HepG2 (cell line): ENCODE data around the gene ABT1. TPM values are rescaled to one million over a fixed set of nuclear protein-coding genes. Genes with fewer than 3 reads are reported as not detected.
A peak's percentile ranks its signal among the peaks of the same experiment; 100 is the strongest.

ENCODE experiments used
- ARHGAP35 ChIP-seq: sonication (generic); formaldehyde crosslinking; IDR thresholded peaks from 2 replicates; pipeline ENCODE4 v1.9.0; 2022; ENCODE audit warnings: mild to moderate bottlenecking, inconsistent platforms, moderate library complexity, missing genetic modification reagents, borderline replicate concordance
- BCLAF1 ChIP-seq: fragments of 450-650 bp; IDR thresholded peaks from 2 replicates; pipeline ENCODE4 v1.6.1; 2017; ENCODE audit warnings: mild to moderate bottlenecking
- CBFB ChIP-seq: sonication (generic); formaldehyde crosslinking; IDR thresholded peaks from 2 replicates; pipeline ENCODE4 v1.4.0; 2020; ENCODE audit warnings: missing genetic modification reagents
- CEBPG ChIP-seq: IDR thresholded peaks from 2 replicates; pipeline ENCODE4 v1.6.1; 2016
- DBP ChIP-seq: sonication (generic); formaldehyde crosslinking; IDR thresholded peaks from 2 replicates; pipeline ENCODE4 v1.4.0; 2020; ENCODE audit warnings: missing genetic modification reagents; ENCODE audit errors: not compliant biosample characterization
- GRHL1 ChIP-seq: sonication (generic); formaldehyde crosslinking; conservative IDR thresholded peaks from 2 replicates; pipeline ENCODE4 v1.8.0; 2022; ENCODE audit warnings: missing genetic modification reagents
- HNF1A ChIP-seq, 2 experiments: sonication (generic) in 1 of 2; formaldehyde crosslinking in 1 of 2; IDR thresholded peaks; 2 replicates each; pipeline versions ENCODE4 v1.4.0 to v1.6.1; 2016 to 2020; ENCODE audit warnings: borderline replicate concordance in 1 of 2, low read depth in 1 of 2, mild to moderate bottlenecking in 1 of 2, missing genetic modification reagents in 1 of 2
- MED1 ChIP-seq: sonication (generic); formaldehyde crosslinking; IDR thresholded peaks from 2 replicates; pipeline ENCODE4 v1.4.0; 2020; ENCODE audit warnings: missing genetic modification reagents
- NBN ChIP-seq: fragments of 450-650 bp; conservative IDR thresholded peaks from 2 replicates; pipeline ENCODE4 v1.6.1; 2017
- NFE2L1 ChIP-seq: sonication (generic); formaldehyde crosslinking; IDR thresholded peaks from 2 replicates; pipeline ENCODE4 v1.4.0; 2020; ENCODE audit warnings: missing genetic modification reagents, mild to moderate bottlenecking, borderline replicate concordance
- PPARG ChIP-seq: conservative IDR thresholded peaks from 2 replicates; pipeline ENCODE4 v1.6.1; 2016; ENCODE audit warnings: missing biosample characterization, missing genetic modification reagents
- SRY ChIP-seq: sonication (generic); formaldehyde crosslinking; IDR thresholded peaks from 2 replicates; pipeline ENCODE4 v1.8.0; 2022; ENCODE audit warnings: mild to moderate bottlenecking, missing genetic modification reagents
- SSRP1 ChIP-seq: IDR thresholded peaks from 2 replicates; pipeline ENCODE4 v1.6.1; 2016; ENCODE audit warnings: control low read depth
- TIGD3 ChIP-seq: sonication (generic); formaldehyde crosslinking; IDR thresholded peaks from 2 replicates; pipeline ENCODE4 v1.5.1; 2020; ENCODE audit warnings: mild to moderate bottlenecking, missing genetic modification reagents, borderline replicate concordance
- ZBTB1 ChIP-seq: sonication (generic); formaldehyde crosslinking; IDR thresholded peaks from 2 replicates; pipeline ENCODE4 v1.4.0; 2020; ENCODE audit warnings: missing genetic modification reagents, borderline replicate concordance
- ZMYM2 ChIP-seq: sonication (generic); formaldehyde crosslinking; IDR thresholded peaks from 2 replicates; pipeline ENCODE4 v1.8.0; 2022; ENCODE audit warnings: mild to moderate bottlenecking, missing genetic modification reagents
- ZNF605 ChIP-seq: sonication (generic); formaldehyde crosslinking; IDR thresholded peaks from 2 replicates; pipeline ENCODE4 v1.8.0; 2022; ENCODE audit warnings: mild to moderate bottlenecking, missing genetic modification reagents
- polyA plus RNA-seq, 8 experiments: library from polyadenylated mRNA; depleted of rRNA in 3 of 8; stranded (reverse) in 7 of 8; unstranded in 1 of 8; fragments of >200 nt; fragmentation: Illumina TruSeq in 4 of 8; extraction: Trizol in 4 of 8; gene quantifications; 2 replicates each; pipeline versions ENCODE4 v1.2.1 to v1.2.3, GENCODE V29; 2011 to 2016; ENCODE audit warnings: low read depth in 4 of 8, missing spikeins in 1 of 8, mixed read lengths in 1 of 8; ENCODE audit not compliant: insufficient read depth in 1 of 8
- total RNA-seq, 5 experiments: library from RNA; depleted of rRNA; stranded (reverse); fragments of >200 nt; fragmentation: Illumina TruSeq; extraction: Trizol; gene quantifications; 2 replicates each; pipeline ENCODE4 v1.2.3, GENCODE V29; 2016; ENCODE audit warnings: low read depth in 1 of 5

Gene ABT1
- total and polyA plus RNA-seq, 2 of the 13 experiments (the other 11 are each of a cell fraction or from before 2014, with no cell fraction given), result 38.4 TPM

GRCh38 chr6:26571592-26572296, 25.0 kb upstream of the ABT1 start (continued):
- peak; percentile 100 for TF ChIP-seq SSRP1 (CRISPR knock-in tag)
- TF ChIP-seq HNF1A (IDR thresholded peaks at IDR 0.05; ENCODE audit: low read depth), result peak; percentile 67; the same call in 1 of the 2 replicates
- TF ChIP-seq HNF1A (CRISPR knock-in tag; IDR thresholded peaks at IDR 0.05; ENCODE audit: borderline replicate concordance), result peak; percentile 69; the same call in 1 of the 2 replicates
- no peak for TF ChIP-seq BCLAF1
- TF ChIP-seq NBN, result no peak
- TF ChIP-seq CEBPG, result peak; percentile 74
- TF ChIP-seq SRY (CRISPR knock-in tag), result no peak
- no peak for TF ChIP-seq GRHL1 (CRISPR knock-in tag)
- no peak for TF ChIP-seq NFE2L1 (CRISPR knock-in tag)
- TF ChIP-seq ZNF605 (CRISPR knock-in tag), result peak; percentile 89
- no peak for TF ChIP-seq ZBTB1 (CRISPR knock-in tag)
- TF ChIP-seq DBP, result no peak
- peak; percentile 93 for TF ChIP-seq PPARG (CRISPR knock-in tag)
- TF ChIP-seq ZMYM2 (CRISPR knock-in tag), result peak; percentile 88
- no peak for TF ChIP-seq ARHGAP35
- peak; percentile 89 for TF ChIP-seq CBFB (CRISPR knock-in tag)
- TF ChIP-seq TIGD3 (CRISPR knock-in tag), result no peak
- peak; percentile 73 for TF ChIP-seq MED1 (CRISPR knock-in tag)
